ENCODE measurements around the gene SLC7A5. TPM values are rescaled to one million over a fixed set of nuclear protein-coding genes. Genes with fewer than 3 reads are reported as not detected.
A peak's percentile ranks its signal among the peaks of the same experiment; 100 is the strongest.

The SLC7A5 gene
- total and polyA plus RNA-seq, 2 of the 13 experiments (the other 11 are each of a cell fraction or from before 2014, with no cell fraction given), result 79.6 to 155 TPM

GRCh38 chr16:87794485-87795078 is 74.7 kb downstream of the SLC7A5 start:
- Histone ChIP-seq H3K36me3 (replicated peaks in 1 of 2; ENCODE audit: control insufficient read depth in 1 of 2, insufficient read depth in 2 of 2, low read length in 2 of 2) (no peaks in the 10 kb centered on the region), H3K79me2 (ENCODE audit: insufficient read depth, low read length) (no peaks in the 10 kb centered on the region), H3K9ac (ENCODE audit: insufficient read depth, low read depth, low read length) (no peak overlapping the region), H3K4me3 (replicated peaks in 1 of 3; ENCODE audit: insufficient read depth in 1 of 3, low read depth in 2 of 3, low read length in 3 of 3) (no peak overlapping the region), H4K20me1 (ENCODE audit: insufficient read depth, low read length) (no peaks in the 10 kb centered on the region), H2AFZ (ENCODE audit: low read length) (no peak overlapping the region), H3K27ac (ENCODE audit: extremely low read length, insufficient read depth, low read length) (no peak overlapping the region), H3K27me3 (ENCODE audit: control insufficient read depth in 1 of 2, insufficient read depth in 2 of 2, low read length in 2 of 2) (no peaks in the 10 kb centered on the region), H3K9me3 (ENCODE audit: low read length) (no peaks in the 10 kb centered on the region), H3K4me1 (ENCODE audit: insufficient read depth, low read length) (peaks cover 52% of the 10 kb centered on the region), H3K4me2 (ENCODE audit: low read depth, low read length) (peak overlapping the region; percentile 28; the same call in 1 of the 2 replicates)
- POLR2A ChIA-PET, result interaction anchor here (1.2 to 6.2 kb wide), 6 partner anchors 9 to 76 kb away, joined by 4 to 228 read pairs (median 5); partner anchors contain the start of gene SLC7A5
- FAIRE-seq, result peak; percentile 54
- in situ Hi-C loops (cut with HindIII; ENCODE audit: extremely low pct_ligation_motif_present, low pct_unique_long_range_greater_than_20kb) (no loop called here), intact Hi-C loops (cut with micrococcal nuclease; ENCODE audit: unreplicated experiment) (no loop called here)
- 41% methylated on average over 8 of the region's 14 CpGs for WGBS (ENCODE audit: low lambda C conversion rate)
- CTCF ChIA-PET (ENCODE audit: low intra/inter-chr PET ratio, low total read pairs), result no interaction called here
- no peak for ATAC-seq
- peak; percentile 87 for TF ChIP-seq ZNF629 (CRISPR knock-in tag; conservative IDR thresholded peaks at IDR 0.05)
- peak; percentile 25; the same call in 1 of the 2 replicates for TF ChIP-seq HNF4G (IDR thresholded peaks at IDR 0.05; ENCODE audit: borderline replicate concordance, low read depth, low read length)
- TF ChIP-seq HNF4G (CRISPR knock-in tag; IDR thresholded peaks at IDR 0.05; ENCODE audit: borderline replicate concordance, low read depth), result no peak
- TF ChIP-seq CREB1 (IDR thresholded peaks at IDR 0.05), result no peak
- peak; percentile 25; the same call in 1 of the 2 replicates for TF ChIP-seq CREB1 (CRISPR knock-in tag; IDR thresholded peaks at IDR 0.05)
- TF ChIP-seq ZNF607 (CRISPR knock-in tag; IDR thresholded peaks at IDR 0.05; ENCODE audit: borderline replicate concordance), result no peak
- TF ChIP-seq SMARCE1 (IDR thresholded peaks at IDR 0.05; ENCODE audit: borderline replicate concordance), result no peak
- 0 out of 2 replicates have a peak, but pooled peaks have one; percentile 22 for TF ChIP-seq KDM1A (CRISPR knock-in tag; IDR thresholded peaks at IDR 0.05)
- TF ChIP-seq JUND (CRISPR knock-in tag; IDR thresholded peaks at IDR 0.05), result no peak
- 0 out of 2 replicates have a peak, but pooled peaks have one; percentile 10 for TF ChIP-seq HNF4A (CRISPR knock-in tag; IDR thresholded peaks at IDR 0.05)
- TF ChIP-seq SOX5 (CRISPR knock-in tag; IDR thresholded peaks at IDR 0.05; ENCODE audit: borderline replicate concordance), result 0 out of 2 replicates have a peak, but pooled peaks have one; percentile 3
- no peak for DNase-seq (ENCODE audit: low spot score)
- BruUV-seq (replicated peaks), result no TSS peak
